ENCODE results near the gene FEM1C.
A peak's percentile ranks its signal among the peaks of the same experiment; 100 is the strongest.

FEM1C gene

DNA sequence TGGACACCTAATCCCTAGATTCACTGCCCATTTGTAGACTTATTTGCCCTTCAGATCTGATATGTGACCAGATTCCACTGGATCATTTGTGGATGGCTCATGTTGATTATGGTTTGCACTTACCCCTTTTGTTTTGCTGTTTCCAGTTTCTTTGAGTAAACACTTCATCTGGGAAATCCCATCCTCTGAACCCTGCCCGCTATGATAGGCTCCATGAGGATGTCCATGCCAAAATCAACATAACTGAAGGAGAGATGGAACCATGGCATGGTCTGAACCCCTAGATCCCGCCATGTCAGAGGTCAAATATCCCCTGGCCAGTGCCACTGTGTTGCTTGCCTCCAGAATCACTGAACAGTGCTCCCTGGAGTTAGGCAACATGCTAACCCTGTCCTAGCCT is 11.7 kb upstream of the FEM1C start:
- FAIRE-seq = no peak

DNA sequence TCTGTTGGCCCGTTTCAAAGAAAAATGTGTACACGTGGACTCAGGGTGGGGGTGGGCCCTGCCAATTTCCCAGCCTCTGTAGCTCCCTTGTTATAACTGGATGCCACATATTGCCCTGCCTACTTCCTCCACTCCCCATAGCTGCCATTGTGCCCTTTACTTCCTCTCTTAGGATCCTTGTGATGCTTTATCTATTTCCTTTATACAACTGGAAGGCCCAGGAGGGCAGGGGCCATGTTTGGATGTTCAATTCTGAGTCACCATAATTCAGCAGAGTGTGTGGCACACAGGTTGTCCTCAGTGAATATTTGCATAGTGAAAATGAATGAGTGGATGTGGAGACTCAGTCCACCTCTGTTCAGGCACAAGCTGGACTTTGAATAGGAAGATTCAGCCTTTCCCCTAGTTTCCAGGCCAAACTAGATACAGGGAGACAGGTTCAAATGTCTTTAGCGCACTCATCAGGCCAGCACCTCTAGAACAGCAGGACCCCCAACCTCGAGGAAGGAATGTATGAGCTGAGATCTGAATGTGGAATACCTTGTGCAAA is 10.6 kb upstream of the FEM1C start:
- FAIRE-seq = no peak

DNA sequence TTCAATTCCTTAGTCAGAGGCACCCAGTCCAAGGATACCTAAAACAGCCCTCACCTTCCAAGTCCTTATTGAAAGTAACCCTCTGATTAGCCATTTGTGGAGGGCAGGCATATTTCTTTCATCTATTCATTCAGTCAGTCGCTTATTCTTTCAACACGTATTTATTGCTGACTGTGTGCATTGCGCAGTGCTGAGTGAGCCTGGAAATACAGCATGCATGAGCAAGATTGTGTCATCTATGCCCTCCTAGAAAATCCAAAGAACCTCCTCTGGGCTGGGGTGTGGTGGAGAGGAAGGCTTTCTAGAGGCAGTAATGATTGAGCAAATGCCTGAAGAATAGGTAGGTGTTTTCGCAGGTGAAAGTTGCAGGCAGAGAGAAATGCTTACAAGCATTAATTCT is 8.5 kb upstream of the FEM1C start:
- no peak for FAIRE-seq

DNA sequence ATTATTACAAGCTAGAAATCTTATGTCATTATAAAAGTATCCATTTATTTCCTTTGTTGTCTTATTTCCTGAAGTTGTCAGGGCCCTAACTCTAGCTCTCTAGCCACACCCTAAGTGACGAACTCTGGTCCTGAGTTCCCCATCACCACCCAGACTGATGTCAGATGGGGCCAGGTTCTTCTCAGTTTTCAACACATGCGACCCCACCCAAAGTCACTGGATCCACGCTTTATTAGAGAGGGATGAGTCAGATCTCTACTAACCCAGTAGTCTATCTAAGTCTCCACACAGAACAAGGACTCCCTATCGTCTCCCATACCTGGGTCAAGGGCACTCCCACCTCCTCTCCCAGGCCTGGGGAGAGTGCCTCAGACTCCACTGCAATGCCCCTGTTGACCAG is 6.8 kb upstream of the FEM1C start:
- FAIRE-seq = no peak

DNA sequence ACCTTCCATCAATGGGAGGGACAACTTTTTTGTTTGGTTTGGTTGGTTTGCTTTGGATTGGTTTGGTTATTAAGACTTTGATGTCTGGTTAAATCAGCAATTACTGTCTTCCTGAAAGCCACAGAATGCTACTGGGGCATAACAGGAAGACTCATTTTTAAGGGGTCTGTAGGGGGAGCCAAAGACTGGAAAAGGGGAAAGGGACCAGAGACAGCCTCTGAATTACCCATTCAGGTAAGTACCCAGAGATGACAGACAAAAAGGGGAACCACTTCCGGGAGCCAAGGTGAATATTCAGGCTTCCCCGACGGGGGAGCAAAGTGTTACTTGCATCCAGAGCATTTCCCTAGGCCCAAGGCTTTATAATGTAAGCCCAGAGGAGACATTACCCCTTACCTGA is 4.6 kb upstream of the FEM1C start:
- no peak for FAIRE-seq

DNA sequence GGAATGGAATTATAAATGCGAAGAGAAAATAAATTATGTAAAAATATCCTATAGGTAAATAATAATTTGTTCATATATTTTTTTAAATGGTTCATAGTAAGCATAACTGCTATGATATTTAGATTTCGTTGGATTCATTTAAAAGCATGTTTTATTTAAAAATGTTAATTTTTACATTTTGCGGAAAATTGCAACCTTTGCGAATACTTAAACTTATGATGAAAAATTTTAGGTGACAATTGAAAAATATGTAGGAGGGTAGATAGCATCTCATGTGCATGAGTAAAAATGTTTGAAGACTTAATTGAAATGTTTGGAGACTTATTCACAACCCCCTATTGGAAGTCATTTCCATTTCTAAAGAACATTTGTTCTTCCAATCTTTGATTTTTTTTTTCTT is 4.1 kb upstream of the FEM1C start:
- no peak for FAIRE-seq

DNA sequence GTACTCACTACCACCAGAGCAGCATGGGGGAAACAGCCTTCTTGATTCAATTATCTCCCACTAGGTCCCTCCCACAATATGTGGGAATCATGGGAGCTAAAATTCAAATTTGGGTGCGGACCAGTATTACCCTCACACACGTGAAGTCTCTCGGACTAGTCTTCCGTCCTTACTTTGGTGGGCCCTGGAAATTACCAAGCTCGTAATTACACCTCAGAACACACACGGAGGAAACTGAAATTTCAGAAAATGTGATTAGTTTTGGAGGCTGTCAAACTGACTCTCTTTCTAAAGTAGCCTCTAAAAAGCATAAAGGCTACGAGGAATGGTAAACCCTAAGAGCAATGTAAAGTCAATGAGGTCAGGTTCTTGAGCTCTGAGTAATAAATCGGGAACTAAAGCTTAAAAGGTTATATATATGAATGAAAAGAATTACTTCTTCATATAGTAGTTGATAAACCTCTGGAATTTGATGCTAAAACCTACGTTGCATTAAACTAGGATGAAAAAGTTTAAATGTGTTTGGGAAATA is 842 bp upstream of the FEM1C start:
- FAIRE-seq = no peak

DNA sequence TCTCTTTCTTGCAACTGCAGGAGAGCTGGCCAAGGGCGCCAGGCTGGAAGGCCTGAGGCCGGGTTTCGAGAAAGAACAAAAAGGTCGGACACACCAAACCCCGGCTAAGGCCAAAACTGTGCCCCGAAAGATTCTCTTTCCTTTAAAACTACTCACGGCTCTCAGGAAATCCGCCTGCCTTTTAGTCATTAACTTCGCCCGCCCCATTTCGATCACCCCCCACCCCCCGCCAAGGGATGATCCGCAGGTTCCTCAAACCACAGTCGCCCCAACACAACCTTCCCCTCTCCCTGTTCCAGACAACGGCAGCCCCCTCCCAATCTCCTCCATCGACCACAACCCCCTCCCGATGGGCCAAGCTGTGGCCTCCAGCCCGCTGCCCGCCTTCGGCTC is 536 bp downstream of the FEM1C start:
- no peak for FAIRE-seq

DNA sequence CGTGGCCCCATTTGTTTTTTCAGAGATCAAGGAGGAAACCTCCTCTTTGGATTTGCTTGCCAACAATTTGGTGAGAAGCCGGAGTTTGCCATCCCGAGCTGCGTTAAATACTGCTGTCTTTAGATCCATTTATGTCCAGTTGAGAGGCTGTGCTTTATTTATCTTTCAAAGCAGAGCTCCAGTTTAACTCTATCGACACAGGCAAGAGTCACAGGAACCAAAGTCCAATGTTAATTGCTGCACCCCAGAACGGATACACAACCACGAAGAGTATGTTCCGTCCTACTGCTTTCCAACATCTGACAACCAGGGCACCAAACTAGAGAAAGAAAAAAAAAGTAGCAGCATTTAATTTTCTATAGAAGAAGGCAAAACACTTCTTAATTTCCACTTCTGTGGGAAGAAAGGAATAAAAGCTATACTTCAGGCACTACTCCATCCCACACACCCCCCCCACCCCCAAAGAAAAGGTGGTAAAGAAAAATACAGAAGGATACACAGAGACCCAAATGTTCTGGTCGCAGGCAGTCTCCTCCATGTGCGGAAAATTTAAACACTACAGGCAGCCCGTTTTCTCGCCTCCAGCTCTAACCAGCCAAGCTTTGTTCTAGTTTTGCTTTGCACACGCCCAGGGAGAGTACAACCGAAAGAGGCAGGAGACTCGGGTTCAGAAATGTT is 1.1 kb downstream of the FEM1C start:
- FAIRE-seq = no peak

DNA sequence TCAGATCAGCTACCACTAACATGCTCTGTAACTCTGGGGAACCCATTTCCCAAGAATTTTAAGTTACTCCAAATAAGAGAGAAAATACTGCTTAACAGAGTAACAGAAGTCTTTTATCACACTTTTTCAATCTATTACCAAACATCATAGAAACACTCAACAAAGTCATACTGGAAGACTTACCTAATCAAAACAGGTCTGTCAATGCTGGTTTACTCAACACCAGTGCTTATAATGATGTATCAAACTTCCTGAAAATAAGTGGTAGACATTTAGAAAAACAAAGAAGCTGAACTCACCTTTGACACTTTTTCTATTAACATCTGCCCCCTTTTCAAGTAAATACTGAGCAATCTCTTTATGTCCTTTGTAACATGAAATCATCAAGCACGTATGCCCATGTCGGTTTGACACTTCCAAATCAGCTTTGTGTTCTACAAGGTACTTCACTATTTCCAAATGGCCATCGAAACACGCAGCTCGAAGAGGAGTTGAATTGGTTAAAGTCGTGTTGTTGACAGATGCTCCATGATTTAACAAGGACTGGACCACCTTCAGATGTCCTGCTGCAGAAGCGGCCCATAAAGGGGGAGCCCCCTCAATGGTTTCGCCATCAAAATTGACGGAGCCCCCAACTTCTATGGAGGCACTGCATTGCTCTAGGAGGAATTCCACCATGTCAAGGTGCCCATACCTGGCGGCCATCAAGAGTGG is 1.8 kb downstream of the FEM1C start:
- FAIRE-seq = no peak

DNA sequence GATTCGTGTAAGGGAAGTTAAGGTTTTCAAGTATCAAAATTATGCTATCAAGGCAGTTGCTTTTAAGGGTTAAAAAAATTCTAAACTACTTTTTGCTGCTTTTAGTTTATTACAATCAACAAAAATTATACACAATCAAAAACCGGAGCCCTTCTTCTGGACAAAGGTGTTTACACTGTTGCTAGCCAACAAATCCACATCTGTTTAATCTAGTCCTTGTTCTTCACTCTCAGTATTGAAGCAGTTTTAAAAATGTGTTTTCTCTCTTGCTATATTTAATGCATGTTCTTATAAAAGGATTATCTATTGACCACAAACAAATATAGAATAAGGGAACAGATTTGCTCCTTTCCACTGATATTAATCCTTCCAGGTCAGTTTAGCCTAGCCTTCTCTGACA is 2.5 kb downstream of the FEM1C start:
- FAIRE-seq = peak; percentile 47

DNA sequence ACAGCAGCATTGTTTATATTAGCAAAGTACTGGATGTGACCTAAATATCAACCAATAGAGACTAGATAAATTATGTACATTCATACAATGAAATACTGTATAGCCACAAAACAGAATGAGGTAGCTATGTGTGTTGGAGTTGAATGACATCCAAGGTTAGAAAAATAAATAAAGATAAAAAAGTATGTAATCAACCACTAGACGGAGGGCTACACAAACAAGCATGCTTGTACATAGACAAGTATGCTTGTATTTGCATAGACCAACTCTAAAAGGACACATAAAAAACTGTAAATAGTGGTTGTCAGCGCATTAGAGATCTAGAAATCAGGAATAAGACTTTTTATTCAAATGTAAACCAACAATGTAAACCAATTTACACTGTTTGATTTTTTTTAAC is 3.0 kb downstream of the FEM1C start:
- FAIRE-seq = no peak

DNA sequence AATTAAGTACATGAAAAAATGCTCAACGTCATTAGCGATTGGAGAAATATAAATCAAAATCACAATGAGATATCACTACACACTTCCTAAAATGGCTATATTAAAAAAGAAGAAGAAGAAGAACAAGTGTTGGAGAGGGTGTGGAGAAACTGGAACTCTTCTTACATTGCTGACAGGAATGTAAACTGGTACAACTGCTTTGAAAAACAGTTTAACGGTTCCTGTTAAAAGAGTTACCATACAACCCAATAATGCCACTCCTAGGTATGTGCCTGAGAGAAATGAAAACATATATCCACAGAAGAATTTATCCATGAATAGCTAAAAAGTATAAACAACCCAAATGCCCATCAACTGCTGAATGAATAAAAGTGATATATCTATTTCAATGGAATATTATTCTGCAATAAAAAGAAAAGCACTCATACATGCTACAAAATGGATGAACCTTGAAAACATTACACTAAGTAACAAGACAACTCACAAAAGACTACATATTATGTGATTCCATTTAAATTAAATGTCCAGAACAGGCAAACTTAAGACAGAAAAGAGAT is 9.0 kb downstream of the FEM1C start:
- FAIRE-seq = no peak

DNA sequence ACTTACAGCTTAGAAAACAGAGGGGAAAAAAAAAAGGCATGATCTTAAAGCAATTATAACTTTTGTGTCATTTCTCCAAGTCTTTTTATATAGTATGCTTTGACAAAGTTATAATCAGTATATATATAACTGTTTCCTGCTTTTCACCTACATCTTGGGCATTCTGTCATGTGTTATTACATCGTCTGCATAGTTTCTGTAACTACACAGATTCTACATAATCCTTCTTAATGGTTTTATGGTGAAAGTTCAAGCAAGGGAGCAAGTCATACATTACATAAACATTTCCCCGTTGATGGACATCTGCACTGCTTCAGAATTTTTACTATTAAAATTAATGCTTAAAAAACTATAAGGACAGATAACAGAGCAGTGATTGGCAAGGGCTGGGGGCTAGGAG is 12.1 kb downstream of the FEM1C start:
- FAIRE-seq = no peak

DNA sequence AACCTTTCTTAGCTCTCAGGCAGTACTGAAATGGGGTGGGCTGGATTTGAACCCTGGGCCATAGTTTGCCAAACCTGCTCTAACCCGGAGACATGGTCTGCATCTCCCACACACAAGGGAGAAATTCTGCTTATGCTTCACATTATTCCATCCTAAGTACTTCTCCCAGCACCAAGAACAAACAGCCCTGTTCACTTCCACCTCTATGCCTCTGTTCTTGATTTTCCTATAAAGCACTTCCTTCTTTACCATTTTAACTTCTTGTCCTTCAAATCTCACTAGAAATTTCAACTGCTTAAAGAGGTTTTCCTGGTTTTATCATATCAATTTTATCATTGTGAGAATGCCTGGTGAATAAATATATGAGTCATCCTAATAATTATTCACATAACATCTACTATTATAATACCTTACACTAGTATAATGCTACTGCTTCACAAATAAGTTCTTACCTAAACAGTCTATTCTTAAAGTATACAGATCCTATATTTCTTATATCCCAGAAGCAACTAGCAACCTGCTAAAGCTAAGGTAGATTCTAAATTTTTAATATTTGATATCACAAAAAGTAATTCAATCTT is 12.7 kb downstream of the FEM1C start:
- no peak for FAIRE-seq

DNA sequence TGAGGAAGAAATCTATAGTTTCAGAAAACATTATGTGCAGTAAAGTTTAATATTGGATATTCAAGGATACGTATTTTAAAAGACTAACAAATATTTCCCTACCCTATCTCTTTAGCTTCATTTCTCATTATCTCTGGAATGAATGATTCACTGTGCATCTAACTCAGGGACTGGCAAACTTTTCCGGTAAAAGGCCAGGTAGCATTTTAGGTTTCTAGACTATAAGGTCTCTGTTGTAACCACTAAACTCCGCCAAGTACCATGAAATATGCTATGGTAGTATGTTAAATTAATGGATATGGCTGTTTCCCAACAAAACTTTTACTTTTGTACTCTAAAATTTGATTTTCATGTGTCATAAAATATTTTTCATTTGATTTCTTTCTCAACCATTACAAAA is 13.2 kb downstream of the FEM1C start:
- FAIRE-seq = no peak

DNA sequence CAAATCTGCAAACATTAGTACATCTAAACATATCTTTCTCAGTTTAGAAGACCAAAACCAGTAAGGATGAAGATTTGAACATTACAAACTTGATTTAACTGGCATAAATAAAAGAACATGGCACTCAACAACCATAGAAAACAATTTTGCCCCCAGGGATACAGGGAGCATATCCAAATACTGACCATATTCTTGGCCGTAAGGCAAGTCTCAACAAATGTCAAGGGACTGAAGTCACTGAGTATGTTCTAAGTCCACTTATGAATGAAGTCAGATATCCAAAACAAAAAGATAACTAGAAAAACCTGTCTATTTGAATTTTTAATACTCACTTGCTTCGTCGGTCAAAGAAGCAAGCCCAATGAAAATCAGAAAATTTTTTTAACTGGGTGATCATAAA is 14.1 kb downstream of the FEM1C start:
- no peak for FAIRE-seq

DNA sequence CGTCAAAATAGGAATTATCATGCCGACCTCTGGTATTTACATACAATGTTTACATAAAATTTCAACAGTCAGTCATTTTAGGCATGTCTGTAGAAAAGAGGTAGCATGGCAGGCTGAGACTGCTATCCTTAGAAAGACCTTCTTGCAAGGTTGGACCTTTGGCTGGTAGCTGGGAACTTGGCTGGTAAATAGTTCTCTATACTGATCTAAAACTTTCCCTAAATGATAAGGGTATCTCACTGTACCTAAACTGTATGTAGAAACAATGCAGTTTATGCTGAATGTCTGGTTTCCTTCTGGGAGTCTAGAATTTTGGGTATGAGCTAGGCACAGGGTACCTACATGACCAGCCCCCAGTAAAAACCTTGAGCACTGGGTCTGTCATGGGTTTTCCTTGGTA is 18.0 kb downstream of the FEM1C start:
- no peak for FAIRE-seq

DNA sequence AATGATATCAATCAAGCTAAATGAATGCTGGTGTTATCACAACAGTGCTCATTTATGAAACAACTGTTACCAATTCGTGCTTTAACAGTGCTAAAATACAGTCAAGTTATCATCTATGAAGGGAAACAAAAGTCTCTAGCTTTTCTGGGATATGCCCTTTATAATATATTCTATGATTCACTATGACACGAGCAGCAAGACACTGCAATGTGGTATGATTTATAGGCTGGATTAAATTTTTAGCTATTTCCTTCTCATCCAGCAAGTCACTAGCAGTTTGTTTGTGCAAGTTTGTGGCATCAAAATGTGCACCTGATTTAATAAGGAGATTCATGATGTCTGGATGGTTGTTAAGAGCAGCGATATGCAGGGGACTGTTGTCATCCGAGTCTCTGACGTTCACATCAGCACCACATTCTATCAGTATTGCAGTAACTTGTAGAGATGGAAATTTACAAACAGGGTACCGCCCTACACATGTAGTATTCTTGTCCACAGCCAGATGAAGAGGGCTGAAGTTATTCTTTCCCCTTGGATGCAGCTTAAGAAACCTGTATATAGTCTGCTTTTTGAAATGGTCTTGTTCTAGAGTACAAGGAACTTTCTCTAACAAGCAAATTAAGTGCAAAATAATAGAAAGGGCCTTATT is 20.3 kb downstream of the FEM1C start:
- FAIRE-seq = no peak

DNA sequence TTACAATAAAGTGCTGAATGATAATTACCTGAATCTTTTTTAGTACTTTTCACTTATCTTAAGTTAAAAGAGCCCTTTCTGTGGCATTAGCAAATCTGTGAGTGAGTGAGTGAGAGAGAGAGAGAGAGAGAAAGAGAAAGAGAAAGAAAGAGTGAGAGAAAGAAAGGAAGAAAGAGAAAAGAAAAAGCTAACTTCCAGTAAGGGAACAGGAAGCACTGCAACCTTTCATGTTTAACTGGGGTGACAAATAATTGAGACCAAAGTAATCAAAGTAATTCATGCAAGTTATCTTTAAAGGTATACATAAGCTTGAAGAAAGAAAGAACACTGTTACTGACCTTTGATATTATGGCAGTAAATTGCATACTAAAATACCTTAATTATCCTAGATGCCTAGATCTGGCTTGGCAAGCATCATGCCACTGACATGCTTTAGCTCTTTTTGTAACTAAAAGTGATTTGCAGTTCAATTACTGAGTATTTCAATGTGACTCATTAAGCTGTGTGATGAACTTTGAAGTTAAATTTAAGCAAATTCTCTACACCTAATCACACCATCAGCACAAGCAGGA is 21.7 kb downstream of the FEM1C start:
- peak; percentile 14 for FAIRE-seq

DNA sequence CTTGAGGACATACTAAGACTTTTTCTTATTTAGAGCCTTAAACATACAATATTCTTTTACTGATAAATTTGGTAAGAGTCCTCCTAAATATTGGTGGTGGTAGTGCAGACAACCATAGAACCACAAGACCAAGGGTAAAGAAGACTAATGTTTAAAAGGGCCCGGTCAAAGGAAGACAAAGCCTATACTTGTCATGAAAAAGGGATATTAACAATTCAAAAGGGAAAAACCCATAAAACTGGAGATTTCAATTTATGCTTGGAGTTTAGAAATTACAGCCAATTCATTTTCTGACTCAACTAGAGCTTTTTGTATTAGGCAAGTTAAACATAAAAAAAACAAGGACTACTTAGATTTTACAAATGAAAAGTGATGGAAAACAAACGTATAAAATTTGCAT is 24.4 kb downstream of the FEM1C start:
- no peak for FAIRE-seq

DNA sequence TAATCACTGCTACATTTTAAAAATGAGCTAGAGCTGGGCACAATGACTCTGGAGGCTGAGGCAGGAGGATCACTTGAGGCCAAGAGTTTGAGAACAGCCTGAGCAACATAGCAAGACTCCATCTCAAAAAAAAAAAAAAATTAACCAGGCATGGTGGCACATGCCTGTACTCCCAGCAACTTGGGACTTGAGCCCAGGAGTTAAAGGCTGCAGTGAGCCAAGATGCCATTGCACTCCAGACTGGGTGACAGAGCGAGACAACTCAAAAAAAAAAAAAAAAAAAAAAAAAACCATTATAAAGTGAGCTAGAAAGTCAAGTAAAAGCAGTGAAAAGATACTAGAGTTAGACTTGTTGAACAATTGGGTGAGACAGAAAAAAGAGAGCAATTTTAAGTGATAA is 28.2 kb downstream of the FEM1C start:
- FAIRE-seq = no peak

DNA sequence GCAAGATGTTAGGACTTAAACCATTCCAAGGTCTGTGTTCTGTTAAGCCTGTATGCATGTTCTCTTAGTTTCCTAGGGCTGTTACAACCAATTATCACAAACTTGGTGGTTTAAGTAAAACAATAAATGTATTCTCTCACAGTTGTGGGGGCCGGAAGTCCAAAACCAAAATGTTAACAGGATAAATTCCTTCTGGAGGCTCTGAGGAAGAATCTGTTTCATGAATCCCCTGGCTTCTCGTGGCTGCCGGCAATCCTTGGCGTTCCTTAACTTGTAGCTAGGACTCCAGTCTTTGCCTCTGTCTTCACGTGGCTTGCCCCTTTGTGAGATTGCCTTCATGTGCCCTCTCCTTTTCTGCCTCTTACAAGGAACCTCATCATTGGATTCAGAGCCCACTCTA is 30.4 kb downstream of the FEM1C start:
- FAIRE-seq = no peak
